Fibroblast of lung (primary cell): ENCODE measurements around the gene ACOT2. TPM values are rescaled to one million over a fixed set of nuclear protein-coding genes. Genes with fewer than 3 reads are reported as not detected.
"Not testable (repeated sequence)": the region's sequence is repeated elsewhere in the genome, so short reads cannot be mapped to it uniquely, and the experiment has no call there.

Experiments
- DNase-seq, 2 donors: peaks; one replicate each; pipeline versions ENCODE4 v3.0.0 to v3.0.0-alpha.2; 2010; ENCODE audit warnings: low read depth in 2 of 2
- H2AFZ ChIP-seq: 2 replicates; pipeline ENCODE4 v1.5.1; 2012; ENCODE audit warnings: low read length, control low read depth, inconsistent platforms
- H3K27ac ChIP-seq: 2 replicates; pipeline ENCODE4 v1.5.1; 2011; ENCODE audit warnings: low read length, control low read depth; ENCODE audit not compliant: insufficient read depth
- H3K27me3 ChIP-seq: 2 replicates; pipeline ENCODE4 v1.5.1; 2011; ENCODE audit warnings: mild to moderate bottlenecking, low read length; ENCODE audit not compliant: control insufficient read depth, insufficient read depth
- H3K36me3 ChIP-seq: 2 replicates; pipeline ENCODE4 v1.5.1; 2011; ENCODE audit warnings: low read length; ENCODE audit not compliant: control insufficient read depth, insufficient read depth
- H3K4me1 ChIP-seq: 2 replicates; pipeline ENCODE4 v1.5.1; 2011; ENCODE audit warnings: low read length; ENCODE audit not compliant: control insufficient read depth, insufficient read depth; ENCODE audit errors: extremely low read depth
- H3K4me2 ChIP-seq: 2 replicates; pipeline ENCODE4 v1.5.1; 2011; ENCODE audit warnings: low read length, control low read depth; ENCODE audit not compliant: insufficient read depth; ENCODE audit errors: extremely low read depth
- H3K4me3 ChIP-seq, 4 experiments: fragments of 200-600 bp in 1 of 4; sonication (generic) in 1 of 4; replicated peaks in 1 of 4; 2 replicates each; pipeline ENCODE4 v1.5.1; 2011 to 2016; ENCODE audit warnings: low read length in 4 of 4, low read depth in 3 of 4, mild to moderate bottlenecking in 3 of 4, control low read depth in 2 of 4, inconsistent platforms in 1 of 4, mixed read lengths in 1 of 4; ENCODE audit not compliant: insufficient read depth in 1 of 4; ENCODE audit errors: control extremely low read depth in 1 of 4
- H3K79me2 ChIP-seq: 2 replicates; pipeline ENCODE4 v1.5.1; 2012; ENCODE audit warnings: mild to moderate bottlenecking, low read length, inconsistent platforms; ENCODE audit not compliant: control insufficient read depth, insufficient read depth
- H3K9ac ChIP-seq: 2 replicates; pipeline ENCODE4 v1.5.1; 2011; ENCODE audit warnings: mild to moderate bottlenecking, low read length, control low read depth; ENCODE audit not compliant: insufficient read depth
- H3K9me3 ChIP-seq: 2 replicates; pipeline ENCODE4 v1.5.1; 2012; ENCODE audit warnings: low read depth, low read length; ENCODE audit not compliant: control insufficient read depth, insufficient read depth
- H4K20me1 ChIP-seq: 2 replicates; pipeline ENCODE4 v1.5.1; 2011; ENCODE audit warnings: low read length; ENCODE audit not compliant: control insufficient read depth, insufficient read depth; ENCODE audit errors: extremely low read depth
- EZH2 ChIP-seq: IDR thresholded peaks from 2 replicates; pipeline ENCODE4 v1.5.1; 2012; ENCODE audit warnings: low read length, control low read depth, mild to moderate bottlenecking; ENCODE audit errors: missing control alignments
- polyA minus RNA-seq: library from RNA; depleted of rRNA, polyadenylated mRNA; stranded (reverse); fragments of >200 nt; gene quantifications from 2 replicates; pipeline ENCODE4 v1.2.3, GENCODE V29; 2011; ENCODE audit warnings: low replicate concordance
- polyA plus RNA-seq, 2 donors: library from polyadenylated mRNA; depleted of rRNA in 1 of 2; stranded (reverse) in 1 of 2; unstranded in 1 of 2; fragments of >200 nt; gene quantifications; 2 replicates each; pipeline ENCODE4 v1.2.1, GENCODE V29; 2011 to 2012; ENCODE audit warnings: missing spikeins in 1 of 2
- total RNA-seq: library from RNA; depleted of rRNA; stranded (reverse); fragments of >200 nt; gene quantifications from 2 replicates; pipeline ENCODE4 v1.2.1, GENCODE V29; 2014
- TF ChIP-seq, protein P1 (sequence below), 2 donors: IDR thresholded peaks in 1 of 2; conservative IDR thresholded peaks in 1 of 2; 1 replicate in 1 of 2; 2 replicates in 1 of 2; pipeline ENCODE4 v1.5.1; 2011 to 2012; ENCODE audit warnings: low read length in 2 of 2, control low read depth in 1 of 2, inconsistent platforms in 1 of 2, low read depth in 1 of 2, mild to moderate bottlenecking in 1 of 2

The ACOT2 gene, protein sequence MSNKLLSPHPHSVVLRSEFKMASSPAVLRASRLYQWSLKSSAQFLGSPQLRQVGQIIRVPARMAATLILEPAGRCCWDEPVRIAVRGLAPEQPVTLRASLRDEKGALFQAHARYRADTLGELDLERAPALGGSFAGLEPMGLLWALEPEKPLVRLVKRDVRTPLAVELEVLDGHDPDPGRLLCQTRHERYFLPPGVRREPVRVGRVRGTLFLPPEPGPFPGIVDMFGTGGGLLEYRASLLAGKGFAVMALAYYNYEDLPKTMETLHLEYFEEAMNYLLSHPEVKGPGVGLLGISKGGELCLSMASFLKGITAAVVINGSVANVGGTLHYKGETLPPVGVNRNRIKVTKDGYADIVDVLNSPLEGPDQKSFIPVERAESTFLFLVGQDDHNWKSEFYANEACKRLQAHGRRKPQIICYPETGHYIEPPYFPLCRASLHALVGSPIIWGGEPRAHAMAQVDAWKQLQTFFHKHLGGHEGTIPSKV
- 21.3 and 27.1 TPM in 2 replicates for total RNA-seq
- 23.2 and 39.1 TPM in 2 replicates for polyA plus RNA-seq
- polyA plus RNA-seq (2012) = 25.3 and 37.2 TPM in 2 replicates
- 7.0 and 7.6 TPM in 2 replicates for polyA minus RNA-seq

GRCh38 chr14:73569185-73569958 lies at the start of gene ACOT2:
TSS of gene ACOT2 (plus strand) at chr14:73569213. CDS start at chr14:73569241, 28 bp downstream.
- Histone ChIP-seq H3K27ac (peak within 1 kb of the TSS; percentile 90), H3K9ac (peak within 1 kb of the TSS; percentile 95), H2AFZ (peak within 1 kb of the TSS; percentile 96), H3K4me3 (peak within 1 kb of the TSS; percentile 66 to 70 (median 68)), H3K4me2 (peak within 1 kb of the TSS; percentile 64)
- H4K20me1 ChIP-seq, H3K27me3 ChIP-seq, H3K9me3 ChIP-seq, H3K4me1 ChIP-seq, H3K36me3 ChIP-seq, H3K79me2 ChIP-seq: not testable (repeated sequence)
- peak; percentile 92 to 97 for DNase-seq
- TF ChIP-seq, protein P1, sequence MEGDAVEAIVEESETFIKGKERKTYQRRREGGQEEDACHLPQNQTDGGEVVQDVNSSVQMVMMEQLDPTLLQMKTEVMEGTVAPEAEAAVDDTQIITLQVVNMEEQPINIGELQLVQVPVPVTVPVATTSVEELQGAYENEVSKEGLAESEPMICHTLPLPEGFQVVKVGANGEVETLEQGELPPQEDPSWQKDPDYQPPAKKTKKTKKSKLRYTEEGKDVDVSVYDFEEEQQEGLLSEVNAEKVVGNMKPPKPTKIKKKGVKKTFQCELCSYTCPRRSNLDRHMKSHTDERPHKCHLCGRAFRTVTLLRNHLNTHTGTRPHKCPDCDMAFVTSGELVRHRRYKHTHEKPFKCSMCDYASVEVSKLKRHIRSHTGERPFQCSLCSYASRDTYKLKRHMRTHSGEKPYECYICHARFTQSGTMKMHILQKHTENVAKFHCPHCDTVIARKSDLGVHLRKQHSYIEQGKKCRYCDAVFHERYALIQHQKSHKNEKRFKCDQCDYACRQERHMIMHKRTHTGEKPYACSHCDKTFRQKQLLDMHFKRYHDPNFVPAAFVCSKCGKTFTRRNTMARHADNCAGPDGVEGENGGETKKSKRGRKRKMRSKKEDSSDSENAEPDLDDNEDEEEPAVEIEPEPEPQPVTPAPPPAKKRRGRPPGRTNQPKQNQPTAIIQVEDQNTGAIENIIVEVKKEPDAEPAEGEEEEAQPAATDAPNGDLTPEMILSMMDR (conservative IDR thresholded peaks at IDR 0.05 in 1 of 2, IDR thresholded peaks at IDR 0.05 in 1 of 2; ENCODE audit: low read depth in 1 of 2, low read length in 2 of 2) = peak in 1 of 2 donors; percentile 8

DNA sequence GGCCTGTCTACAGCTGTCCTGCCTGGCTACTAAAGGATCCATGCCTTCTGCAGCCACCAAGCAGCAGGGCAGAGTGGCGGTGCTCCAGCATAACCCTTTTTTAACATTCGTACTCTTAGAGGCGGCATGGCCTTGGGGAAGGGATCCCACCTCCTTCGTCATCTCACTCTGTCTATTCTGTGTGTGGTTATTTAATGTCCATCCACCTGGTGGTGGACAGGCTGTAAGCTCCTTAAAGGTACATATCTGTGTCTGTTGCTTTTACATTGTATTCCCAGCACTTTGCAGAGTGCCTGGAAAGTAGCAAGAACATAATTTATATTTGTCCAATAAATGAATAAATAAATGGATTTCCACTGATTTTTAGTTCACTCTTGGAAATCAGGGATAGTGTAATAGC lies 47.8 kb upstream of the ACOT2 start:
- Histone ChIP-seq H3K27me3 (no peaks in the 10 kb centered on the region), H3K9ac (no peak overlapping the region), H3K4me3 (no peak overlapping the region), H3K4me2 (no peak overlapping the region), H3K4me1 (no peaks in the 10 kb centered on the region), H3K27ac (no peak overlapping the region), H3K9me3 (no peaks in the 10 kb centered on the region), H3K79me2 (no peaks in the 10 kb centered on the region), H3K36me3 (no peaks in the 10 kb centered on the region), H4K20me1 (no peaks in the 10 kb centered on the region), H2AFZ (no peak overlapping the region)
- TF ChIP-seq, protein P1 (conservative IDR thresholded peaks at IDR 0.05 in 1 of 2, IDR thresholded peaks at IDR 0.05 in 1 of 2; ENCODE audit: low read depth in 1 of 2, low read length in 2 of 2) = no peak
- no peak for TF ChIP-seq EZH2
- no peak for DNase-seq

- TF ChIP-seq EZH2 = no peak
- TF ChIP-seq, protein P1 (conservative IDR thresholded peaks at IDR 0.05 in 1 of 2, IDR thresholded peaks at IDR 0.05 in 1 of 2; ENCODE audit: low read depth in 1 of 2, low read length in 2 of 2) = no peak
- Histone ChIP-seq H3K27me3 (no peaks in the 10 kb centered on the region), H3K9ac (no peak overlapping the region), H3K36me3 (no peaks in the 10 kb centered on the region), H3K79me2 (no peaks in the 10 kb centered on the region), H3K27ac (no peak overlapping the region), H3K4me1 (no peaks in the 10 kb centered on the region), H3K4me2 (no peak overlapping the region), H2AFZ (no peak overlapping the region), H3K4me3 (no peak overlapping the region), H4K20me1 (no peaks in the 10 kb centered on the region), H3K9me3 (no peaks in the 10 kb centered on the region)
- DNase-seq = no peak
Measured at GRCh38 chr14:73524493-73524892, 44.5 kb upstream of the ACOT2 start.
